ENCODE data around the gene PHACTR4.
"Not testable (repeated sequence)": the region's sequence is repeated elsewhere in the genome, so short reads cannot be mapped to it uniquely, and the experiment has no call there.

The PHACTR4 gene

DNA sequence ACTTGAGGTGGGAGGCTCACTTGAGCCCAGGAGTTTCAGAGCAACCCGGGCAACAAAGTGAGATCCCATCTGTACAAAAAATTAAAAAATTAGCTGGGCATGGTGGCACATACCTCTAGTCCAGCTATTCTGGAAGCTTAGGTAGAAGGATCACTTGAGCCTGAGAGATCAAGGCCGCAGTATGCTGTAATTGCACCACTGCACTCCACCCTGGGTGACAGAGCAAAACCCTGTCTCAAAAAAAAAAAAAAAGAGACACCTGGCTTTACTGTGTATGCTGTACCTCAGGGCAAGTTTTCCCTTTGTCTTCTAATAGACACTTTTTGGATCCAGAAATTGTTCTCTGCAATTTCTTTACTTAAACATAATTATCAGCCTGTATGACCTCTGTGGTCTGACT is 113.2 kb downstream of the PHACTR4 start:
- no peak for DNase-seq (ENCODE audit: low read depth in 2 of 3, low spot score in 2 of 3)

DNA sequence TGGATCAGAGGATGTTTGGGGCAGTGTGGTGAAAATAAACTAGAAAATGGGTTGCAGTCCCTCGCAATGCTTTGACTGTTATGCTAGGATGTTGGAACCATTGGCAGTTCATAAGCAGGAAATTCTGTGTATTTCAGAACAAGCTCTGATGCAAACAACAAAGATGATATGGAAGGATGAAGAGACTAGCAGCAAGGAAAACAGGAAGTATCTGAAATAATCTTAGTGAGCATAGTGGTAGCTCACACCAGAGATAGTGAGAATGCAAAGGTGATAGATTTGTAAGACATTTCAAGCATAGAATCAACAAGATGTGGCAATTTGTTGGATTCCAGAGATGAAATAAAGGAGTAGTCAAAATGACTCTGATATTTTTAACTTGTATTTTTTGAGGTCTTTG is 125.2 kb downstream of the PHACTR4 start:
- DNase-seq (ENCODE audit: low read depth in 2 of 3, low spot score in 2 of 3): no peak

DNA sequence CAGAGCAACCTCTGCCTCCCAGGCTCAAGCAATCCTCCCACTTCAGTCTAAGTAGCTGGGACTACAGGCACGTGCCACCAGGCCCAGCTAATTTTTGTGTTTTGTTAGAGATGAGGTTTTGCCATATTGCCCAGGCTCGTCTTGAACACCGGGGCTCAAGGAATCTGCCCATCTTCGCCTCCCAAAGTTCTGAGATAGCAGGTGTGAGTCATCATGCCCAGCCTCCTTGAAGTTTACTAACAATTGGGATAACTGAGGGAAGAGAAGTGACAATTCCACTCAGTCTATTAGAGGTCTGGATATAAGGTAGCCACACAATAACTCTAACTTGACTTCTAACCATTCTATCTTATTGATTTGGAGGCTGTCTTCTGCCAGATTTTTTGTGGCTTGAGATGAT is 130.0 kb downstream of the PHACTR4 start:
- DNase-seq (ENCODE audit: low read depth in 2 of 3, low spot score in 2 of 3): no peak

DNA sequence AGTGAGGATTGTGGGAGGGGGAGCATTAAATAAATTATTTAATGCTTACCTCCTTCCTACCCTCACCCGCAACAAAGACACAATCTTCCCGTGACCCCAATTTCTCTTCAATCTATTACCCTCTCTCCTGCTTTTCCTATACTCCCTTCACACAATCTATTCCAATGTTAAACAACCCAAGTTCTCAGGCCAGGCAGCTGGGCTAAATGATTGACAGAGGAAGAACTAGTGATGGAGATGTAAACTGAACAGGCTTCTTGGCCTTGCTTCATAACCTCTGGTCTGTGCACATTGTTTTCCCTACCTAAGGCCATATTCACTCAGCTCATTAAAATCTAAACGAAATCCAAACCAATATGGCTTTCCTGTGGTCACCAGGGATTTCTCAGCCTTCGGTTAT is 132.4 kb downstream of the PHACTR4 start:
- no peak for DNase-seq (ENCODE audit: low read depth in 2 of 3, low spot score in 2 of 3)

DNA sequence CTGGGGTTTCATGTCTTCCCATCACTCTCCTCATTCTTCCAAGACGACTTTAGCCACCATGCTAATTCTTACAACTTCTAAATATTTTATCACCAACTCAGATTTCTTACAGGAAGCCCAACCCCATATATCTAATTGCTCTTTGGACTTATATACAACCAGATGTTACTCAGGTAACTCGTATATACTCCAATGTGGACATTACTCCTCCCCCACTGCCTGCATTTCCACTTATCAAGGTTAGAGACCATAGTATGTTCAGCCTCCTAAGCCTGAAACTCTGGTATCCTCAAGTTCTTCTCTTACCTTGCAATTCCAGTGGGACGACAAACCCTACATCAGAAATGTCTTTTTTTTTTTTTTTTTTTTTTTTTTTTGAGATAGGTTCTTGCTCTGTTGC is 133.6 kb downstream of the PHACTR4 start:
- no peak for DNase-seq (ENCODE audit: low read depth in 2 of 3, low spot score in 2 of 3)

DNA sequence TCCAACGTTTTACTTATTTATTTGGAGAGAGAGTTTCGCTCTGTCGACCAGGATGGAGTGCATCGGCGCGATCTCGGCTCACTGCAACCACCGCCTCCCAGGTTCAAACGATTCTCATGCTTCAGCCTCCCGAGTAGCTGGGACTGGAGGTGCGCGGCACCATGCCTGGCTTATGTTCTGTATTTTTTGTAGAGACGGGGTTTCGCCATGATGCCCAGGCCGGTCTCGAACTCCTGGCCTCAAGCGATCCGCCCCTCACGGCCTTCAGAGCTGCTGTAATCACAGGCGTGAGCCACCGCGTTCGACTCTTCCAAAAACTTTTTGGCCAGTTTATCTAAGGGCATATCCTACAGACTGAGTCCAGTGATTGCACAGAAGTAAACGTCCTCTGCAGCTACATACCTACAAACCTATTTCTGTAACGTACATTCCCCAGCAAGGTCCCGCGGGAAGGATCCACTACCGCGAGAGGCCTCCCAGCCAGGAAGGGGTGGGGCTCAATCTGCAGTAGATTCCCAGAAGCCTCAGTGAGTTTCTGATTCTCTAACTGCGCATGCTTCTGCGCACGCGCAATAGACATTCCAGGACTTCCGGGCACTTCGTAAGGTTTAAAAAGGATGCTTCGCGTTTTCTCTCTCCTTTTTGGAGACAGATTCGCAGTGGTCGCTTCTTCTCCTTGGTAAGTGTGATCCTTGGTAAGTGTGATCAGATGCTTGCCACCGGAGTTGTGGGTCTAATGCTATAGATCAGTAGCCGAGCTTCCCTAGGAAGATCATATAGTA is 136.1 kb downstream of the PHACTR4 start, which contains the start of gene RCC1:
Gene RCC1, plus strand, starts transcription at position 638 of the 782 bp plus-strand sequence. CDS start 23,824 bp downstream, outside the sequence.
- DNase-seq (ENCODE audit: low read depth in 2 of 3, low spot score in 2 of 3): peak; percentile 71 to 88 (median 86)

DNA sequence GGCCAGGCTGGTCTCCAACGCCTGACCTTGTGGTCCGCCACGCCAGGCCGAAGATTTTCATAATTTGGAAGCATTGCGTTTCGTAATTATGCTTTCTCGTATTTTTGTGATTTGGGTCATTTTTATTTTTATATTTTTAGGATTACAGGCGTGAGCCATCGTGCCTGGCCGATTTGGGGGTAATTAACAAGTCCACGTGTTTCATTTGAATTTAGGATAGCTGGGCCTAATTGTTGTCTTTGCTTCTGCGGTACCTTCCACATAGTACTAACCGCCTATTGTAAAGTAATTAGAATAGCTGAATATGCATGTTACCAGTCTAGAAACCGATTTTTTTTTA is 137.3 kb downstream of the PHACTR4 start:
- no peak for DNase-seq (ENCODE audit: low read depth in 2 of 3, low spot score in 2 of 3)

DNA sequence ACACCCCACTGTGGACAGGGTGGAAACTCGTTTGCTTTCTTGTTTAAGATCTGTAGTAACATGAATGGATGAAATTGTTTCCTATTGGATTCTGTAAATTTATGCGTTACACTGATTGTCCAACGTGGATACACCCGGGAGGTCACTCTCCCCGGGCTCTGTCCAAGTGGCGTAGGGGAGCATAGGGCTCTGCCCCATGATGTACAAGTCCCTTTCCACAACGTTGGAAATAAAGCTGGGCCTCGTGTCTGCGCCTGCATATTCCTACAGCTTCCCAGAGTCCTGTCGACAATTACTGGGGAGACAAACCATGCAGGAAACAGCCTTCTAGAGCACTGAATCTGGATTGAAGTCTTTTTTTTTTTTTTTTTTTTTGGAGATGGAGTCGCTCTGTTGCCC is 137.7 kb downstream of the PHACTR4 start:
- peak in 2 of 3 experiments; percentile 25 to 40 for DNase-seq (ENCODE audit: low read depth in 2 of 3, low spot score in 2 of 3)

DNA sequence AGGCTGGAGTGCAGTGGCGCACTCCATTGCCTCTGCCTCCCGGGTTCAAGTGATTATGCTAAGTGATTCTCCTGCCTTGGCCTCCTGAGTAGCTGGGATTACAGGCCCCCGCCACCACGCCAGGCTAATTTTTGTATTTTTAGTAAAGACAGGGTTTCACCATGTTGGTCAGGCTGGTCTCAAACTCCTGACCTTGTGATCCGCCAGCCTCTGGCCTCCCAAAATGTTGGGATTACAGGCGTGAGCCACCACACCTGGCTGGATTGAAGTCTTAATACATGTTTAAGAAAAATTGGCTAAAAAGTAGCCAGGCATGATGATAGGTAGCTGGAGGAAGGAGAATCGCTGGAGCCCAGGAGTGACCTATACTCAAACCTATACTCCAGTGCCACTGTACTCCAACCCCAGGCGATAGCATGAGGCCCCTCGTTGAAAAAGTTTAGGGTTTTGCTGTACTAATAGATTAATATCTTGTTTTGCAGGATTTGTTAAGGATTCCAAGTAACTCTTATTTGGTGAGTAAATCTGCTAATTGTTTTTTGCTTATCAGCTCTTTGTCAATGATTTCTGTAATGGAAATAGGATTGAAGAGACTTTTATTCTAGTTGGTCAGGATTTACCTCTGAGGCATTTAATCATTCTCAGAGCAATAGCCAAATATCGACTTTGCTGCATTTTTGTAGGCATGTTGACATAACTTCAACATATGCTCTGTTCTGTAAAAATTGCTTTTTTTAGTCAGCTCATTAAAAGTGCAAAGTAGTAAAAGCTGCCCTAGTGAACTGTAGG is 138.3 kb downstream of the PHACTR4 start:
- peak in 1 of 3 experiments; percentile 24 for DNase-seq (ENCODE audit: low read depth in 2 of 3, low spot score in 2 of 3)

DNA sequence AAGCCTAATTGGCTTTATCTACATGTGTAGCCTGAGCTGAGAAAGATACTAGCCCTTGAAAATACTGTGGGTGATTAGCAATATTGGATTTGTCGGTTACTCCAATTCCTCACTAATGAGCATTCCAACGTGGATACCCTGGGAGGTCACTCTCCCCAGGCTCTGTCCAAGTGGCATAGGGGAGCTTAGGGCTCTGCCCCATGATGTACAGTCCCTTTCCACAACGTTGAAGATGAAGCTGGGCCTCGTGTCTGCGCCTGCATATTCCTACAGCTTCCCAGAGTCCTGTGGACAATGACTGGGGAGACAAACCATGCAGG is 138.9 kb downstream of the PHACTR4 start:
- peak in 2 of 3 experiments; percentile 29 for DNase-seq (ENCODE audit: low read depth in 2 of 3, low spot score in 2 of 3)

DNA sequence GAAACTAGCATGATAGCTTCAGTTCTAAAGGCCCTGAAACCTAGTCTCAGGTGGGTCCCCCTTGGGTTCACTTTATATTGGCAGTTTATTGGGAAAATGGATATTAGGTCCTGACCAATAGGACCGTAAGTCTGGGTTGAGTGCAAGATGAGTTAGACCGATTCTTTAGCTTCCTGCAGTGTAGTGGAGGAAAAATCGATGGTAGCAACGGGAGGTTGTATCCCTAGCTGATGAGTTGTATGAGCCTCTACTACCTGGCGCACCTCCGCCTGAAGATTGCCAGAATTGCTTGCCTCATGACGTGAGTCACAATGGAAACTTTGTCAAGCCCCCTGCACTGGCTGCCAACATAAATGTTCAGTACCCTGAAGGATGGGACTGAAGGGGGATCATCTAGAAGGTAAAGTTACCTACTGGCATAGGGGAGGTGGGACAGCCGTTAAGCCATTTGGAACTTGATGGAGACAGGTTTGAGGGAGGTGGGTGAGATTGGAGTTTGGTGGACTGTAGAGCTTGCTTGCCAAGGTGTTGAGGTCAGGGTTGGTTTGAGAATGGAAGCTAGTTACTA is 140.2 kb downstream of the PHACTR4 start:
- peak in 2 of 3 experiments; percentile 51 to 54 for DNase-seq (ENCODE audit: low read depth in 2 of 3, low spot score in 2 of 3)

DNA sequence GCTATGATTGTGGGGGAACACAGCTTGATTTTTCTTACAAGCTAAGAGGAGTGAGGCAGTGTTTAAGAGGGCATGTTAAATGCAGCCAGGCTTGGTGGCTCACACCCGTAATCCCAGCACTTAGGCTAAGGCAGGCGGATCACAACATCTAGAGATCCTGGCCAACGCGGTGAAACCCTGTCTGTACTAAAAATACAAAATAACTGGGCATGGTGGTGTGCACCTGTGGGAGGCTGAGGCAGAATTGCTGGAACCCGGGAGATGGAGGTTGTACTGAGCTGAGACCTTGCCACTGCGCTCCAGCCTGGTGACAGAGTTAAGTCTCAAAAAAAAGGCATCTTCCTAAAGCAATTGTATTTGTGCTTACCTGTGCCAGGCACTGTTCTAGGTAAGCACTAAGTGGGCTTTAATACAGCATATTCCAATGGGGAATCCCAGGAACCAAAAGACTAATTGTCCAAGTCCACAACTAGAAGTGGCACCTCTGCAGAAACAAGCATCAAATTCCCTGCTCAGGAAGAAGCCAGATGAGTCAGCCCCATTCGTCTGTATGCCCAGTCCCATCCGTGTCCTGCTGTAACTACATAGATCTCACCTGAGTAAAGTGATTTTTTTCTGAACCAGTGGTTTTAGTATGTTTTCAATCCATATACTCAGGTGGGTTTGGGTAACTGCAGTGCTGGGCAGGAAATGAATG is 140.9 kb downstream of the PHACTR4 start:
- DNase-seq (ENCODE audit: low read depth in 2 of 3, low spot score in 2 of 3): peak in 2 of 3 experiments; percentile 39 to 61

DNA sequence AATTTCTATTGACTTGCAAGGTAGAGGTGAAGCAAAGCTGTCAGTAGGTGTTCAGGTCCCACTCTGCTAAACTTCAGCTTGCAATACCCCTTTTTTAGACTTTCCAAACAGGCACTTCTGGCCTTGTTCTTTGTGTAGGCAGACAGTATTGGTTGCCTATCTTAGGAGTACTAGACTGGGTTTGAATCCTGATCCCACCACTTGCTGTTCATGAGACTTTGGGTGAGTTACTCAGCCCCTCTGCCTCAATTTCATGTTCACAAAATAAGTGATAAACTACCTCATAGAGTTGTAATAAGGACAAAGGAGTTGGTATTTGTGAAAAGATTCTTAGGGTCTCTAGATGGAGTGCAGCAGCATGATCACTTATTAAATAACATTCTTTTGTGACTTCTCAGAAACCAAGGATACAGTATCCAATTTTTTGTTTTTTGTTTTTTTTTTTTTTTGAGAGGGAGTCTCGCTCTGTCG is 141.5 kb downstream of the PHACTR4 start:
- DNase-seq (ENCODE audit: low read depth in 2 of 3, low spot score in 2 of 3): peak in 2 of 3 experiments; percentile 33 to 60

DNA sequence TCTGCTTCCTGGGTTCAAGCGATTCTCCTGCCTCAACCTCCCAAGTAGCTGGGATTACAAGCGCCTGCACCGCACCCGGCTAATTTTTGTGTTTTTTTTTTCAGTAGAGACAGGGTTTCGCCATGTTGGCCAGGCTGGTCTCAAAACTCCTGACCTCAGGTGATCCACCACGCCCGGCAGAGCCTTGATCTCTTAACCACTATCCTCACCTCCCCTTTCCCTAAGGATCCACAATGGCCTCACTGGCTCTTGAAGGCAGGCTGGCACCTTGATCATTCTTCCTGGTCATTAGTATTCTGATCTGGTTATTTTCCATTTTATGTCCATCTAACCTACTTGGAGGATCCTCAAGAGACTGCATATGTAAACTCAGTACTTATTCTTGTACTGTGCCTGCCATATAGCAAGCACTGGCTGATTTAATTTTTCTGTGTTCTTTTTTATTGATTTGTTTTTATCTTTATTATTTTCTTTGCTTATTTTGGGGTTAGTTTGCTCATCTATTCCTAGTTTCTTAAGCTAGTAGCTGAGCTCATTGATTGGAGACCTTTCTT is 142.6 kb downstream of the PHACTR4 start:
- peak in 1 of 3 experiments; percentile 25 for DNase-seq (ENCODE audit: low read depth in 2 of 3, low spot score in 2 of 3)

DNA sequence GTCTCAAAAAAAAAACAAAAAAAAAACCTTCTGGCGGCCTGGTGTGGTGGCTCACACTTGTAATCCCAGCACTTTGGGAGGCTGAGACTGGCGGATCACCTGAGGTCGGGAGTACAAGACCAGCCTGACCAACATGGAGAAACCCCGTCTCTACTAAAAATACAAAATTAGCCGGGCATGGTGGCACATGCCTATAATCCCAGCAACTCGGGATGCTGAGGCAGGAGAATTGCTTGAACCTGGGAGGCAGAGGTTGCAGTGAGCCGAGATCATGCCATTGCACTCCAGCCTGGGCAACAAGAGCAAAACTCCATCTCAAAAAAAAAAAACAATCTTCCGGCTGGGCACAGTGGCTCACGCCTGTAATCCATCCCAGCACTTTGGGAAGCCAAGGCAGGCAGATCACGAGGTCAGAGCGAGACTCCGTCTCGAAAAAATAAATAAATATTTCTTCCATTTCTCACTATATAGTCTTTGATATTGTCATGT is 144.9 kb downstream of the PHACTR4 start:
- not testable (repeated sequence) for DNase-seq (ENCODE audit: low read depth in 2 of 3, low spot score in 2 of 3)

DNA sequence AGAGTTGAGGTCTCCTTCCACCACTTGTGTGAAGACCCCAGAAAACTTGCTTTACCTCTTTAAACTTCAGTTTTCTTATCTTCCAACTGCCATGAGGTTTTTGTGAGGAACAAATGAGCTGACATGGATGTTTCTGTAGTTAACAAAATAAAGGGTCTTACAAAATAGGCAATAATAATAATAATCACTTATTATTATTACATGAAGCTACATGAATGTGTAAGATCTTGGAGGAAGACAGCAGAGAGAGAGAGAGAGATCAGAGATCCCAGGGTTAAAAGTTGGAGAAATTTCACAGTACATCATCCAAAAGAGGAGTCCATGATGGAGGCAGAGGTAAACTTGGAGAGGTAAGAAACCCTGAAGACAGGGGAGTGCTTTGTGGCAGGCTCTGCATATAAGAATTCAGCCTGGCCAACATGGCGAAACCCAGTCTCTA is 147.0 kb downstream of the PHACTR4 start:
- DNase-seq (ENCODE audit: low read depth in 2 of 3, low spot score in 2 of 3): no peak

DNA sequence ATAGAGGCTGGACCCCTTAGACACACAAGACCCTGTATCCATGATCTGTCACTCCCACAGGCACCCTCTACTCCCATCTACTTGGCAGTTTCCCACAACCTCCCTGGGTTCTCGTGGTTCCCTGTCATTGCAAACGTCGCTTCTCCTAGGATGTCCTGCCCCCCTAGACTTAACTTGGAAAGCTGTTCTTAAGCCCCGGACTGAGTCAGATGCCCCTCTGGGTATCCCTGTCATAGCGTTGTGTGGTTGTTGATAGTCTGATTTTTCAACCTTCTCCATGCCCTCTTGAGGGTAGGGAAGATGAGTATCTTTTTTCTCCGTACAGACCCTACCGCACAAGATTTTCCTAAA is 148.1 kb downstream of the PHACTR4 start:
- DNase-seq (ENCODE audit: low read depth in 2 of 3, low spot score in 2 of 3): no peak

DNA sequence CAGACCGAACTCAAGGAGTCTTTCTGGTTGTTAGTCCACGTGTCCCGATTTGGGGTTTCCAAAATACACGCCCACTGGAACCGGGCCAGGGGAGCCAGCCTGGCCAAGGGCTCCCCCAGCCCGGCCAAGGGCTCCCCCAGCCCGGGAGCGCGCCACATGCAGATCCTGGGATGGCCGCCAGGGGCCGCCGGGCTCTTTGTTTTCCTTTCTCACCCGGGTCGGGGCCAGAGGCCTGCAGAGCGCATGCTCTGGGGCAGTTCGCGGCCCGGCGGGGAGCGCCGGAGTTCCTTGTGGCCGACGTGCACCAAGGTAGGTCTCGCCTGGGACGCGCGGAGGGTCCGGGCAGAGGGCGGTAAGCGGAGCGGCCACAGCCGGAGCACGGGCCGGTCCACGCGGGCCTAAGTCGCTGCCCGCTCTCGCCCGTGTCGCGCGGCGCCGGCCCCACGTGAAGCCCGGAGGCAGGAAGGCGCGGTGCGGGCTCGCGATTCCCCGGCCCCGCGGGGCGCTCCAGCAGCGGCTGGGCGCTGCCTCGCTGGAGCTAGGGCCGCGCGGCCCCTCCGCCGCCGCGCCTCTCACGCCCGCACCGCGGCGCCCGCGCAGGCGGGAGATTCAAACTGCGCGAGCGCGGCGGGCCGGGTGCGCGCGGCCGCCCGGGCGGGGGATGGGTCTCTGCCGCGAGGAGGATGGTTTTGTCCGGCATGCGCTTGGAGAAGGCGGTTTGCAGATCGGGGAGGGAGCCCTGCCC is 148.6 kb downstream of the PHACTR4 start:
- peak; percentile 84 to 91 (median 88) for DNase-seq (ENCODE audit: low read depth in 2 of 3, low spot score in 2 of 3)

DNA sequence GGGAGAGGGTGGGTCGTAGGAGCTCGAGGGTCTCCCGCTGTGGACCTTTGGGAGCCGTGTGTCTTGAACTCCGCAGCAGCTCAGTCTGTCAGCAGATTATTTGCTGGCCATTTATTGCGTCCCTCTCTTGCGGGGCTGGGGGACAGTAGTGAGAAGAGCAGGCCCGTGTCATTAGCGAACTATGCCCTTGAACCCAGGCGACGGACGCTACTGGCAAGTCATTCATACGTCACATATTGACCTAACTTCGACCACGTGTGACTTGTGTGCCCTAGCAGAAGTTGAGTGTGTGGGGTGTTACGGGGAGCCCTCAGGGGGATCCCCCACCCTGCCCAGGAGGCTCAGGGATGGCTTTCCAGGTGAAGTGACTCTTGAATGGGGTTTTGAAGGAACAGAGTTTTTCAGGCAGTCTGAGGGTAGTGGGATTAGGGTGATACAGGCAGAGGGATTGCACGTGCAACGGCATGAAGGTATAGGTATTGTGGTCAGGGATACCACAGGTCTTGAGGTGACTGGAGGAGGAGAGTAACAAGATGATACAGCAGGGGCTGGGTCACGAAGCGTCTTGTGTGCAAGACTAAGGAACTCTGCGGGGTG is 149.3 kb downstream of the PHACTR4 start:
- peak in 2 of 3 experiments; percentile 47 to 64 for DNase-seq (ENCODE audit: low read depth in 2 of 3, low spot score in 2 of 3)

All from activated CD8-positive, alpha-beta memory T cell treated with anti-CD3 and anti-CD28 coated beads for 48 hours (primary cell).